Gastrocnemius medialis (tissue), 4 donors: ENCODE results near the gene LCK. TPM values are rescaled to one million over a fixed set of nuclear protein-coding genes. Genes with fewer than 3 reads are reported as not detected.

Experiments used
- ATAC-seq, 2 donors: fragments of 150-250 bp; one replicate each; pipeline ENCODE4 v1.9.1; 2016
- DNase-seq, 2 donors: peaks; one replicate each; pipeline ENCODE4 v3.0.0-alpha.2; 2019
- H3K27ac ChIP-seq, 4 donors: fragments of 200-600 bp; sonication (generic); 1 replicate in 1 of 4; 2 replicates in 3 of 4; pipeline ENCODE4 v1.5.1; 2016 to 2018; ENCODE audit warnings: mild to moderate bottlenecking in 2 of 4, moderate library complexity in 1 of 4
- H3K27me3 ChIP-seq, 3 donors: fragments of 200-600 bp; sonication (generic) in 2 of 3; 1 replicate in 1 of 3; 2 replicates in 2 of 3; pipeline versions ENCODE4 v1.5.1 to v1.6.0; 2016 to 2019; ENCODE audit warnings: mild to moderate bottlenecking in 1 of 3, moderate library complexity in 1 of 3
- H3K36me3 ChIP-seq, 2 donors: fragments of 200-600 bp; sonication (generic) in 1 of 2; one replicate each; pipeline ENCODE4 v1.5.1; 2017 to 2018
- H3K4me1 ChIP-seq, 2 donors: fragments of 200-600 bp; sonication (generic) in 1 of 2; one replicate each; pipeline ENCODE4 v1.5.1; 2016 to 2017; ENCODE audit warnings: mild to moderate bottlenecking in 2 of 2
- H3K4me3 ChIP-seq, 4 donors: fragments of 200-600 bp; sonication (generic) in 3 of 4; 1 replicate in 1 of 4; 2 replicates in 3 of 4; pipeline ENCODE4 v1.5.1; 2016 to 2019; ENCODE audit warnings: mild to moderate bottlenecking in 2 of 4
- H3K9me3 ChIP-seq, 3 donors: fragments of 200-600 bp; sonication (generic) in 2 of 3; 1 replicate in 1 of 3; 2 replicates in 2 of 3; pipeline ENCODE4 v1.5.1; 2016 to 2019
- CTCF ChIP-seq, 5 experiments: fragments of 450-650 bp in 3 of 5; fragments of 200-600 bp in 2 of 5; sonication (generic) in 2 of 5; IDR thresholded peaks in 4 of 5; conservative IDR thresholded peaks in 1 of 5; 1 replicate in 4 of 5; 2 replicates in 1 of 5; pipeline ENCODE4 v1.5.1; 2016 to 2019; ENCODE audit warnings: antibody characterized with exemption in 5 of 5, mild to moderate bottlenecking in 3 of 5, moderate library complexity in 3 of 5
- POLR2A ChIP-seq, 2 donors: fragments of 450-650 bp; IDR thresholded peaks; one replicate each; pipeline ENCODE4 v1.6.1; 2017; ENCODE audit warnings: antibody characterized with exemption in 2 of 2, mild to moderate bottlenecking in 2 of 2, moderate library complexity in 2 of 2
- in situ Hi-C, 4 donors: fragments of 200-750 bp; cut with MboI; loops; one replicate each; pipeline versions ENCODE4 v1.15.0 to v1.8.0; 2017; ENCODE audit warnings: low sequenced_read_pairs in 4 of 4
- intact Hi-C: fragments of 100-400 bp; cut with DNase I; formaldehyde crosslinking; loops from one replicate; pipeline ENCODE4 v1.15.1; 2023; ENCODE audit warnings: low total_unique reads
- total RNA-seq, 4 donors: library from RNA; depleted of rRNA; stranded (reverse); fragments of >200 nt; gene quantifications; one replicate each; pipeline versions ENCODE4 v1.1.0 to v1.2.3, GENCODE V29; 2016

Gene LCK
- total RNA-seq = 1 to 10 TPM in 1 of 4 donors, under 1 TPM in 1, not detected in 2; 0.66 to 1.6 TPM

GRCh38 chr1:32250893-32251716 is at the start of gene LCK:
Gene LCK (plus strand): TSS chr1:32251265. CDS start chr1:32274330, 23,065 bp downstream.
- in situ Hi-C loops = no loop called here
- no peaks in the 10 kb centered on the region for H3K9me3 ChIP-seq
- H3K27me3 ChIP-seq = no peaks in the 10 kb centered on the region
- intact Hi-C loops = no loop called here
- no peaks in the 10 kb centered on the region for H3K36me3 ChIP-seq
- ATAC-seq (no peak), DNase-seq (no peak)
- H3K27ac ChIP-seq = peak within 1 kb of the TSS; percentile 47 to 73 (median 70)
- H3K4me3 ChIP-seq = no peak within 1 kb of the TSS
- no peak for TF ChIP-seq POLR2A (IDR thresholded peaks at IDR 0.05)
- no peak for TF ChIP-seq CTCF (IDR thresholded peaks at IDR 0.05 in 4 of 5, conservative IDR thresholded peaks at IDR 0.05 in 1 of 5)
- peaks cover 16 to 38% of the 10 kb centered on the region in 2 donors for H3K4me1 ChIP-seq

GRCh38 chr1:32204943-32205361 is 46.1 kb upstream of the LCK start:
- Histone ChIP-seq H3K4me3 (peak overlapping the region; percentile 61 to 76 (median 73)), H3K27me3 (no peaks in the 10 kb centered on the region), H3K9me3 (no peaks in the 10 kb centered on the region), H3K4me1 (peaks cover 31 to 36% of the 10 kb centered on the region in 2 donors), H3K27ac (peak overlapping the region; percentile 60 to 74 (median 72)), H3K36me3 (no peaks in the 10 kb centered on the region)
- intact Hi-C loops (loop anchor here (10.0 kb wide), 1 partner anchor 270 kb away; the partner anchor contains the start of gene PTP4A2), in situ Hi-C loops (no loop called here)
- ATAC-seq (no peak), DNase-seq (no peak)
- TF ChIP-seq CTCF (IDR thresholded peaks at IDR 0.05 in 4 of 5, conservative IDR thresholded peaks at IDR 0.05 in 1 of 5) (no peak), POLR2A (IDR thresholded peaks at IDR 0.05) (no peak)

GRCh38 chr1:32205401-32206370 is 45.4 kb upstream of the LCK start, which contains the start of gene IQCC:
Gene IQCC (plus strand): TSS chr1:32205671. CDS start chr1:32205682, 11 bp downstream.
- Histone ChIP-seq H3K4me3 (peak within 1 kb of the TSS; percentile 61 to 76 (median 73)), H3K4me1 (peaks cover 30 to 34% of the 10 kb centered on the region in 2 donors), H3K9me3 (no peaks in the 10 kb centered on the region), H3K27me3 (no peaks in the 10 kb centered on the region), H3K36me3 (no peaks in the 10 kb centered on the region), H3K27ac (peak within 1 kb of the TSS; percentile 60 to 74 (median 72))
- intact Hi-C loops = loop anchor here (10.0 kb wide), 1 partner anchor 271 kb away; the partner anchor contains the start of gene PTP4A2
- in situ Hi-C loops = no loop called here
- DNase-seq (peak; percentile 72 to 76), ATAC-seq (peak; percentile 64 to 75)
- TF ChIP-seq CTCF (IDR thresholded peaks at IDR 0.05 in 4 of 5, conservative IDR thresholded peaks at IDR 0.05 in 1 of 5) (no peak), POLR2A (IDR thresholded peaks at IDR 0.05) (peak; percentile 41 to 44)

GRCh38 chr1:32208469-32208868 is 42.6 kb upstream of the LCK start:
- no peak for ATAC-seq
- Histone ChIP-seq H3K27me3 (no peaks in the 10 kb centered on the region), H3K27ac (no peak overlapping the region), H3K4me3 (no peak overlapping the region), H3K4me1 (peaks cover 10 to 22% of the 10 kb centered on the region in 2 donors), H3K9me3 (no peaks in the 10 kb centered on the region), H3K36me3 (no peaks in the 10 kb centered on the region)
- in situ Hi-C loops = no loop called here
- no peak for TF ChIP-seq POLR2A (IDR thresholded peaks at IDR 0.05)
- TF ChIP-seq CTCF (IDR thresholded peaks at IDR 0.05 in 4 of 5, conservative IDR thresholded peaks at IDR 0.05 in 1 of 5) = no peak
- intact Hi-C loops = loop anchor here (10.0 kb wide), 1 partner anchor 274 kb away; the partner anchor contains the start of gene PTP4A2
- DNase-seq = no peak
